GM12878 (cell line): ENCODE results near the gene SEMA3A.

Experiments used
- EZH2 ChIP-seq: IDR thresholded peaks from 2 replicates; pipeline ENCODE4 v1.6.1; 2012; ENCODE audit warnings: low read depth, mild to moderate bottlenecking, control low read depth, inconsistent platforms, low read length, borderline replicate concordance; ENCODE audit not compliant: control insufficient read depth
- FOS ChIP-seq: IDR thresholded peaks from 3 replicates; pipeline ENCODE4 v1.6.1; 2011; ENCODE audit warnings: borderline replicate concordance; ENCODE audit not compliant: insufficient read length; ENCODE audit errors: extremely low read depth
- JUND ChIP-seq: IDR thresholded peaks from 2 replicates; pipeline ENCODE4 v1.6.1; 2012; ENCODE audit warnings: low read depth, mild to moderate bottlenecking, low read length, improper control_type of control experiment, moderate library complexity

DNA sequence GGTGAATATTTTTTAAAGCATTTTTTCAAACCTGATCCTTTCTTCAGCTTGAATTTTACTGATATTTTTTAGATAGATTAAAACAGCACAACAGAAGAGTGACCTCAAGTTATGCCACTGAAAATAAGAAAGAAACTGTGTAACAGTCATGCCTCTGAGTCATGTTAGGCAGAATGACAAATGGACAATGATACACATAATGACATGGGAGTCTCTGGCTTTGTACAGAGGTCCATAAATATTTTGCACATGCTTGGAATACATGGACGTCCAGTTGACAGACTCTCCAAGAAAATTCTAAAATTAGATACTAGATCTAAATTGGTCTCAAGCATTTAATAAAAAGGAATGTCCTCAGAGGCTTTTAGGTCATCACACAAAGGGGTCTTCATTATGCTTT is 21.9 kb upstream of the SEMA3A start:
- TF ChIP-seq FOS (no peak), EZH2 (no peak), JUND (no peak)
